ENCODE measurements around the gene KSR1.

The KSR1 gene

DNA sequence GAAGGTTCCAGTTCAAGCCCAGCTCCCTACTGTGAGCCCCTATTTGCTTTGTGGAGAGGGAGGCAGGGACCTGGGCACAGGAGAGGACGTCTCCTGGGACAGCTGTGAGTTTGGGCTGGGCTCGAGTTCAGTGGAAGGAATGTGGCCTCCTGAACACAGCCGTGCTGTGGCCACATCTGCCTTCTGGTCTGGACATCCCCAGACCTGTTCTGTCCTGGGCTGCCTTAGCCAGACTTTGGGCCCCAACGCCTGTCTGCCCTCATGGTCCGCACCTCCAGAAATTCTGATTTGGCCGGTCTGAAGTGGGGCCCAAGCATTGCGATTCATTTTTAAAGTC lies 114.3 kb downstream of the KSR1 start:
- no peak overlapping the region for H3K4me3 ChIP-seq (ENCODE audit: low read depth, low read length)

DNA sequence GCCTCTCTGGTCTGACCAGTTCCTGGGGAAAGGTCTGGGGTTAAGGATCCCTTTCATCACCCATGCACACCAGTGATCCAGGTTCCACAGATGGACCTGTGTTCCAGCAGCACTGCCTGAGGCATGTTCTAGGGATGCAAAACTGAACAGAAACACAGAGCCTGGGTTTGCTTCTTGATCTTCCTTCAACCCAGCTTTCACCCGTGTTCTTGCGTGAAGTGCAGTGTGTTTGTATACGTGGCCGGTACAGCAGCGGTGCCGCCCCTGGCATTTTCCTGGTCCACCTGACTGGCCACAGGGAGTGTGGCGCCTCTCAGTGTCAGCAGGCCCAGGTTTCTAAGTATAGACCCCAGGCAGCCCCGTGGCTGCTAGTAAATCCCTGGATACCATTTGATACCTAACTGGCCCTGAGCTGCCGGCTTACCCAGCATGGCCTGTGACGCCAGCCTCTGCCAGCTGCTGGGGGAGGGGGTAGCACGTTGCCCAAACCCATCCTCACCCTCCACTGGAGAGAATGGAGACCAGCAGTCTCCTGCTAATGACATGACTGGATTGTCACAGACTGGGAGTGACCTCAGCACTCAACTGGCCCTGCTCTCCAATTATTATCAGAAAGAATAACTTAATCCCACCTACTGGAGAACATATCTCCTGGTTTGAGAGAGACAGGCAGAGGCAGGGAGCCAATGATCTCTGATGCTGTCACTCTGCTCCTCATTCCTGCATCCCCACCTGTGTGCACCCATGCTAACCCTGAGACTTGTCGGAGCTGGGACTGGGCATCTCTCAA lies 115.5 kb downstream of the KSR1 start:
- TF ChIP-seq, protein P1, sequence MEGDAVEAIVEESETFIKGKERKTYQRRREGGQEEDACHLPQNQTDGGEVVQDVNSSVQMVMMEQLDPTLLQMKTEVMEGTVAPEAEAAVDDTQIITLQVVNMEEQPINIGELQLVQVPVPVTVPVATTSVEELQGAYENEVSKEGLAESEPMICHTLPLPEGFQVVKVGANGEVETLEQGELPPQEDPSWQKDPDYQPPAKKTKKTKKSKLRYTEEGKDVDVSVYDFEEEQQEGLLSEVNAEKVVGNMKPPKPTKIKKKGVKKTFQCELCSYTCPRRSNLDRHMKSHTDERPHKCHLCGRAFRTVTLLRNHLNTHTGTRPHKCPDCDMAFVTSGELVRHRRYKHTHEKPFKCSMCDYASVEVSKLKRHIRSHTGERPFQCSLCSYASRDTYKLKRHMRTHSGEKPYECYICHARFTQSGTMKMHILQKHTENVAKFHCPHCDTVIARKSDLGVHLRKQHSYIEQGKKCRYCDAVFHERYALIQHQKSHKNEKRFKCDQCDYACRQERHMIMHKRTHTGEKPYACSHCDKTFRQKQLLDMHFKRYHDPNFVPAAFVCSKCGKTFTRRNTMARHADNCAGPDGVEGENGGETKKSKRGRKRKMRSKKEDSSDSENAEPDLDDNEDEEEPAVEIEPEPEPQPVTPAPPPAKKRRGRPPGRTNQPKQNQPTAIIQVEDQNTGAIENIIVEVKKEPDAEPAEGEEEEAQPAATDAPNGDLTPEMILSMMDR (IDR thresholded peaks at IDR 0.05; ENCODE audit: control insufficient read depth, extremely low read depth, insufficient read depth) = no peak
- DNase-seq (ENCODE audit: low read depth) = no peak

More for the DNA sequence above, 114.3 kb downstream of the KSR1 start:
- no peak for DNase-seq (ENCODE audit: low read depth)
- TF ChIP-seq, protein P1 (IDR thresholded peaks at IDR 0.05; ENCODE audit: control insufficient read depth, extremely low read depth, insufficient read depth) = no peak

DNA sequence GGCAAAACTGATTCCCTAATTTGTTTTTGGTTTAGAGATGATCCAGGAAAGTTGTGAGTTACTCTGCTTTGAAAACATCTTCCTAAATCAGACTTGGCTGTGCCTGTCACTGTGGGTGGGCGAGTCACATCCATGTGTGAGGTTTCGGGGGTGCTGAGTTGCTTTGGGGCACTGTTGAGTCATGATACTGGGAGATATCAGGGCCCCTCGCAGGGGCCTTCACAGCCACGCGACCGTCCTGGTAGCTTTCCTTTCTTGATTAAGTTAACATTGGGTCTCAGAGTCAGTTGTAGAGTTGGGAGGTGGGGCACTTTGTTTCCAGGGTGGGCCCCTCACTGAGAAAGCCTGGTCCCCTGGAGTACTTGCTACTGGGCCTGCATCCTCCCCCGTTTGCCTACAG lies 116.4 kb downstream of the KSR1 start:
- no peak overlapping the region for H3K4me3 ChIP-seq (ENCODE audit: low read depth, low read length)
- TF ChIP-seq, protein P1 (IDR thresholded peaks at IDR 0.05; ENCODE audit: control insufficient read depth, extremely low read depth, insufficient read depth) = no peak
- no peak for DNase-seq (ENCODE audit: low read depth)

More for the DNA sequence above, 115.5 kb downstream of the KSR1 start:
- no peak overlapping the region for H3K4me3 ChIP-seq (ENCODE audit: low read depth, low read length)

DNA sequence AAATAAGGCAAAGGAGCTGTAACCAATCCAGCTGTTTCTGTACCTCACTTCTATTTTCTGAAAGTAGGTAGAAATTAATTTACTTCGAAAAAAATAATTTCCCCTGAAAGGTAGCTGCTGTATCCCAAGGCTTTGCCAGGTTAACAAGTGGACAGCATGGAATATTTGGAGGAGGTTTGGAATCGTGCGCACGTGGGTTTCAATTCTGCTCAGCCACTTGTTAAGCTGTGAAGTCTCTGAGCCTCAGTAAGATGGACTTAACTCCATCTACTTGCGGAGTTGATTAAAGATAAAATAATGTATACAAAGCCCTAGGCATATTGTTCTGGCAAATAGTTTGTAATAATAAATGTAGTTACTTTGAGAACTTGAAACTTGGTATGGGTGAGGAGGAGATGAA lies 117.3 kb downstream of the KSR1 start:
- no peak for DNase-seq (ENCODE audit: low read depth)
- TF ChIP-seq, protein P1 (IDR thresholded peaks at IDR 0.05; ENCODE audit: control insufficient read depth, extremely low read depth, insufficient read depth) = no peak
- no peak overlapping the region for H3K4me3 ChIP-seq (ENCODE audit: low read depth, low read length)

DNA sequence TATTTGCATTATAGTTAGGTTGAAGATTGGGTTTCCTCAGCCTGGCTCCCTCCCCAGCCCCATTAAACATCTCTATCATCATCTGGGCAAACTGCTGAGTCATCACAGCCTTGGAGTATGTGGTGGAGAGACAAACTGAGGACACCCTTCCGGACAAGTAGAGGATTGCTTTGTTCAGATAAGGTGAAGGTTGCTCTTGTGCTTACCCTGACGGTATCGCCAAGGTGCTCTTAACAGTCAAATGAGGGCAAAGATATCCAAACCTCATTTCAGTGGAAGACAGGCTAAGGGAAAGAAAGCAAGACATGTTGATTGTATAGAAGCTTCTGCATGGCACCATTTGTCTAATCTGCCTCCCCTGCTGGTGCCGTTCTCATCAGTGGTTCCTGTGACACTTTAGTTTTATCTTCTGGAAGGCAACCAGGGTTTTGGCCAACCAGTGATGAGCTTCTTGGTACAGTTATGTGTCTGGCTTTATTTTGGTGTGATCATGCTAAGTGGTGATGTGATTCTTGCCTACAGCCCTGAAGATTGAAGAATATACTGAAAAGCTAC lies 117.8 kb downstream of the KSR1 start:
- no peak for DNase-seq (ENCODE audit: low read depth)
- TF ChIP-seq, protein P1 (IDR thresholded peaks at IDR 0.05; ENCODE audit: control insufficient read depth, extremely low read depth, insufficient read depth) = no peak
- no peak overlapping the region for H3K4me3 ChIP-seq (ENCODE audit: low read depth, low read length)

DNA sequence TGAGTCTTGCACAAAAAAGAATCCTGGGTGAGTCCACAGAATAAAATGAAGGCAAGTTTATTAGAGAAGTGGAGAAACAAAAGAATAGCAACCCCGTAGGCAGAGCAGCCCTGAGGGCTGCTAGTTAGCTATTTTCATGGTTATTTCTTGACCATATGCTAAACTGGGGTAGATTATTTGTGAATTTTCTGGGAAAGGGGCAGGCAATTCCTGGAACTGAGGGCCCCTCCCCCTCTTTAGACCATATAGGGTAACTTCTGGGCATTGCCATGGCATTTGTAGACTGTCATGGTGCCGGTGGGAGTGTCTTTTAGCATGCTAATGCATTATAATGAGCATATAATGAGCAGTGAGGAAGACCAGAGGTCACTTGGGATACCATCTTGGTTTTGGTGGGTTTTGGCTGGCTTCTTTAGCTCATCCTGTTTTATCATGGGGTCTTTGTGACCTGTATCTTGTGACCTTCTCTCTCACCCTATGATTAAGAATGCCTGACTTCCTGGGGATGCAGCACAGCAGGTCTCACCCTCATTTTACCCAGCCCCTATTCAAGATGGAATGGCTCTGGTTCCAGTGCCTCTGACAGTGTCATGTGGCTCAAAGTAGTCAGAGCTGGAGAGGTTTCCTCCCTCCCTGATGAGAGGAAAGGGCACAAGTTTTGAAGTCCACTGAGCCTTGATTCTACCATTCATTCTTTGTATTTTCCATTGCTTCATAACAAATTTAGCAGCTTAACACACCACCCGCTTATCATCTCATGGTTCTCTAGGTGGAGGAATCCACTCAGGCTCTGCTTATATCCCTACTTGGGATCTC lies 119.1 kb downstream of the KSR1 start:
- no peak for DNase-seq (ENCODE audit: low read depth)
- no peak overlapping the region for H3K4me3 ChIP-seq (ENCODE audit: low read depth, low read length)
- TF ChIP-seq, protein P1 (IDR thresholded peaks at IDR 0.05; ENCODE audit: control insufficient read depth, extremely low read depth, insufficient read depth) = no peak
